HFF-Myc (cell line): ENCODE data around the gene RHOG.

Experiments used
- DNase-seq: peaks from one replicate; pipeline ENCODE4 v3.0.0-alpha.2; 2011; ENCODE audit warnings: low read depth; ENCODE audit errors: extremely low read depth
- H3K4me3 ChIP-seq: replicated peaks from 2 replicates; pipeline ENCODE4 v1.5.1; 2011; ENCODE audit warnings: low read depth, mild to moderate bottlenecking, control low read depth, low read length
- CTCF ChIP-seq: IDR thresholded peaks from 2 replicates; pipeline ENCODE4 v1.5.1; 2012; ENCODE audit warnings: mild to moderate bottlenecking, low read depth, low read length, control low read depth; ENCODE audit errors: missing control alignments

The RHOG gene

GRCh38 chr11:3841426-3842350 lies 929 bp upstream of the RHOG start:
- peak overlapping the region; percentile 81 for H3K4me3 ChIP-seq
- TF ChIP-seq CTCF = peak; percentile 74
- peak; percentile 69 for DNase-seq

GRCh38 chr11:3840004-3840869 lies 522 bp downstream of the RHOG start:
- no peak for DNase-seq
- peak overlapping the region; percentile 81 for H3K4me3 ChIP-seq
- TF ChIP-seq CTCF = no peak

GRCh38 chr11:3838504-3838903 lies 2.3 kb downstream of the RHOG start:
- no peak overlapping the region for H3K4me3 ChIP-seq
- TF ChIP-seq CTCF = no peak

GRCh38 chr11:3837793-3838192 lies 3.0 kb downstream of the RHOG start:
- DNase-seq = no peak
- no peak overlapping the region for H3K4me3 ChIP-seq
- no peak for TF ChIP-seq CTCF

More at GRCh38 chr11:3838504-3838903, 2.3 kb downstream of the RHOG start:
- DNase-seq = no peak

GRCh38 chr11:3836903-3837302 lies 3.9 kb downstream of the RHOG start:
- H3K4me3 ChIP-seq = no peak overlapping the region
- TF ChIP-seq CTCF = no peak
- DNase-seq = no peak

GRCh38 chr11:3835751-3836150 lies 5.0 kb downstream of the RHOG start:
- no peak for DNase-seq
- no peak overlapping the region for H3K4me3 ChIP-seq
- TF ChIP-seq CTCF = no peak
